Stimulated activated CD8-positive, alpha-beta memory T cell treated with anti-CD3 and anti-CD28 coated beads, Interleukin-7, amount 100 ng/mL, for 48 hours (primary cell): Measurements from ENCODE around the gene MNAT1.
A peak's percentile ranks its signal among the peaks of the same experiment; 100 is the strongest.
"Not testable (repeated sequence)": the region's sequence is repeated elsewhere in the genome, so short reads cannot be mapped to it uniquely, and the experiment has no call there.

Source experiments
- DNase-seq, 2 donors: peaks; one replicate each; pipeline ENCODE4 v3.0.0-alpha.2; 2020; ENCODE audit warnings: low read depth in 1 of 2; ENCODE audit errors: extremely low read depth in 1 of 2

The MNAT1 gene

GRCh38 chr14:60734465-60735242, at the start of gene MNAT1:
Gene MNAT1, plus strand, starts transcription at chr14:60734761. Its CDS starts 102 bp downstream, at chr14:60734863.
- peak; percentile 50 to 62 for DNase-seq

DNA sequence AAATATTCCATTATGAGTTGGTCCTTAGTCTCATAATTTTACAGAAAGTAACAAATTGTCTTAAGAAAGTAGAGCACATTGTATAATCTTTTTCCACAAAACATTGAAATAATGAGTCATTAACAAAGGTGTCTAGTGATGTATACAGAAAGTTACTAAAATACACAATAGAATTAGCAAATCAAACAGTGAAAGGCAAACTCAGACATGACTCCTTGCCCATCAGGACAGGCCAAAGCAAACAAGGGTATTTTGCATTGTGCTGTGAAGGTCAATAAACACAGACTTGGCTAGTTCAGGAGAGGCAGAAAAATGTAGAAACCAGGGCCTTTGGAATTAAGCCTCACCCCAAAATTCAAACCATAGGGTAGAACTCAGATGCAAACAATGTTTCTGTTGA, 47.7 kb upstream of the MNAT1 start:
- no peak for DNase-seq

- DNase-seq: no peak
Measured at GRCh38 chr14:60691383-60692113, 43.0 kb upstream of the MNAT1 start.

- DNase-seq: no peak
Measured at GRCh38 chr14:60695327-60695726, 39.2 kb upstream of the MNAT1 start.

GRCh38 chr14:60700598-60700997, 34.0 kb upstream of the MNAT1 start:
- DNase-seq: no peak

GRCh38 chr14:60705100-60705499, 29.5 kb upstream of the MNAT1 start:
- DNase-seq: no peak

GRCh38 chr14:60707858-60708257, 26.7 kb upstream of the MNAT1 start:
- DNase-seq: no peak

GRCh38 chr14:60710494-60710893, 24.1 kb upstream of the MNAT1 start:
- no peak for DNase-seq

DNA sequence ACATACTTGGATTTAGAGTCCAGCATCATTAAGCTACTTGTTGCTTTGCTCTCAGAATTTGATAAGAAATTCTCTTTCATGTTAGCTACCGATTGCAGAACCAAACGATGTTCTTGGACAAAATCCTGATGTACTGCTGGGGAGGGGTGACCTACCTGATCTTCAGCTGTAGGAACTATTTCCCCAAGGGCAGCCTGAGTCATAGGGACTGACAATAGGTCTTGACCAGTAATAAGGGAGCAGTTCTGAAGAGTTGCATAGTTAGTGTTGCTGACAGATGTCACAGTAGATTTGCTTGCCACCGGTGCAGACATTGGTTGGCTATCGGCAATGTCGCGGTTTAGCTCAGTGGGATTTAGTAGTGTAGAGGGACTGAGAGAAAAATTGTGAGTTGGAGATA, 21.0 kb upstream of the MNAT1 start:
- DNase-seq: no peak

DNA sequence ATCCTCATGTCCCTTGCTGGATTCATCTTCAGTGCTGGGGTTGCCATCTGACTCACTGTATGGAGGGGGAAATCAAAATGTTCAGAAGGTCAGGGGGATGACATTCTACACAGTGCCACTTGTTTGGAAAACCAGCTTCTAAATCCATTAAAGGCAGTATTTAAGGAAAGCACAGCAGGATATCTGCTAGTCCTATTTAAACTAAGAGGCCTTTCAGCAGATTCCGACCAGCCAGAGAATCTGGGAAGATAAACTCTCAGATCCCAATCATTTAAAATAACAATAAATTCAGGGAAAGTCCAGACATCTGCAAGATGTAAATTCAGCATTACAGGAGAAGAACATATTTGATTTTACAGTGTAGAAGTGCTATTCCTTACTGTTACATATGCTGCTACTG, 14.2 kb upstream of the MNAT1 start:
- DNase-seq: no peak

DNA sequence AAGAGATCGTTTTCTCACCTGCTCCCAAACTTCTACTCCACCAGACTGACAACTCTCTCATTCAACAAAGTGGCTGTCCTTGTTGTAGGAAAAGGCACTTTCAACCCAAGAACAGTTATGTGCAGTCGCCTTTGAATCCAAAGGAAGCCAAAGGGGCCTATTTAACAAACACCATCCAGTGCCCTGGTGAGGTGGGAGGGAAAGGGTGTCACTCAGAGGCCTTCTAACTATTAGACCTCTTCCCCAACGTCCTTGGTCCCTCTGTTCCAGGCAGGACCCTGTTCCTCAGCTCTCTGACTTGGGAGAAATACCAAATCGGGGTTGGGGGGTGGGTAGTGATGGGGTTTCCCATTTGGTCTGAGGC, 13.6 kb upstream of the MNAT1 start:
- no peak for DNase-seq

DNA sequence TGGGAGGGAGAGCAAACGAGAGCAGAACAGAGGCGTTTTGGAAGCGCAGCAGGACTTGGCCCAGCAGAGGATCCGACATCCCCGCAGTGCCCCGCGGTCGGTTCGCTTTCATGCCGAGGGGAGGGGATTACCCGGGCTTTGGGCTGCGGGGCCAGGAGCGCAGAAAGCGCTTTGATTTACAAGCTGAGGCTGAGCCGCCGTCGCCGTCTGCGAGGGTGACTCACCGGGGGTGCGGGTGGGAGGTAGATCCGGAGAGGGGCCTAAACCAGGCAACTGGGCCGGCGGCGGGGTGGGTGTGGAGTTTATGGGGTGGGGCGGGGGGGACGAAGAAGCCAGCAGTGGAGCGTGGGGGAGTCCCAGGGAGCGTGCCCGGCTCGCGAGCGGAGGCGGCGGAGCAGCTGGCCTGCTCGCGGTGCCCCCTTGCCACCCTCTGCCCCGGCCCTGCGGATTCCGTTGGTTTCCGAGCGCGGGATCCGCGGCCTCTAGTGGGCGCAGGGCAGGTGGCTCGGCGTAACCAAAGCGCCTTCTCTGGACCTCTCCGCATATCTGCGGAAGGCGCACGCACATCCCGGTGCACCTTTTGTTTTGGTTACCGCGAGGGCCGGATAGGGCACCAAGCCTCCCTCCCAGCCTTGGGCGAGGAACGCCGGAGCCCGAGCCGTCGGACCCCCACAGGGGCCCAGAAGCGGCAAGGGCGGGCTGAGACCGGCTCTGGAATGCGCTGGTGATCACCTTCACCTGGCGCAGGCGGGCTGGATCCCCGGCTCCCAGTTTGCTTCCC, 13.0 kb upstream of the MNAT1 start:
- peak in 1 of 2 donors; percentile 31 for DNase-seq

- no peak for DNase-seq
Measured at GRCh38 chr14:60722107-60722356, 12.5 kb upstream of the MNAT1 start.

DNA sequence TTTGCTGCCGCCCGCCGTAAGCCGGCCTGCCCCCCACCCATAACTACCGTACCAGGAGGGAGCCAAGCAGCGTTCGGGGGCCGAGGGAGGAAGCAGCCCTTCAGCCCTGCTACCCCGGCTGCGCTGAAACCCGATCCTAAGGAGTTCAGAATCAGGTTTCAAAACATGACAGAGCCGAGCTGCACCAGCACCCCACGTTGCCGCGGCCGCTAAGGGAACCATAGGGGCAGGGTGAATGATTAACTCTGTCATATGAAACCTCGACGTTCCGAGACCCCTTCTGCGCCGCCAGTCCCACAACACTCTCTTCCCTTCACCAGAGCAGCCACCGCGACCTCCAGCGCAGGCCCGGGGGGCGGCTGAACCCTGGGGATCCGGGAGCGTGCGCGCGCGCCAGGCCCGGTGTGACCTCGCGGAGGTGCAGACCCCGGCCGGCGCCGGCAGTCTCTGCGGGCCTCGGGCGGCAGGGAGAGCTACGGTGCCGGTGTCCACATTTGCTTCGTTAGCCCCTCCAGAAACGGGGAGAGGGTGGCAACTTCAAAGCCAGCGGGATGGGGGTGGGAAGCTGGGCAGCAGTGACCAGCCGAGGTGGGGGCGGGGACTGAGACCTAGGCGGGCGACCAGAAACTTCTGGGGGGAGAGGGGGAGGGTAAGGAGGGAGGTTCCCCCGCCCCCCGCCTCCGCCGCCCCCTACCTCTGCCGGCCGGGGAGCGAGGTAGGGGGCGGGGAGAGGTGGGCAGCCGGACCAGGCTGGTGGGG, 12.0 kb upstream of the MNAT1 start:
- DNase-seq: no peak

GRCh38 chr14:60723116-60723906, 11.2 kb upstream of the MNAT1 start:
- DNase-seq: no peak

- no peak for DNase-seq
Measured at GRCh38 chr14:60723907-60724618, 10.5 kb upstream of the MNAT1 start, which contains the start of gene SIX4. Gene SIX4, minus strand, starts transcription at chr14:60724351. Its CDS starts 277 bp downstream, at chr14:60724074.

GRCh38 chr14:60731291-60731690, 3.3 kb upstream of the MNAT1 start:
- DNase-seq: not testable (repeated sequence)

GRCh38 chr14:60732840-60733483, 1.6 kb upstream of the MNAT1 start:
- no peak for DNase-seq

DNA sequence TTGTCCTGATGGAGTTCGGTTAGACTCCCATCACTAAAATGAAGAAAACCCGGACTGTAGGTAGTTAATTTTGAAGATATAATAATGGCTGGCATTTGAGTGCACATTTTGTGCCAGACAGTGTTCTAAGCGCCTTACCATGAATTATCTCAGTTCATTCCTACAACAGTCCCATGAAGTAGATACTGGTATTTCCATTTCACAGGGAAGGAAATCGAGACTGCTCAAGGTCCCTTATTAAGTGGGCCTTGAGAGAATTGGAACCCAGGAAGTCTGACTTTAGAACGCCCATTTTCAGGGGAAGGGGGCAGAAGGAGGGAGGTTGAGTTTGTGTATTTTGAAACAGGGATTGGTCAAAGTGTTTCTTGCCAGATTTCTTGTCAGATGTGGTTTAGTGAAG, 855 bp downstream of the MNAT1 start:
- no peak for DNase-seq
